ENCODE data around the gene ATRIP.

DNA sequence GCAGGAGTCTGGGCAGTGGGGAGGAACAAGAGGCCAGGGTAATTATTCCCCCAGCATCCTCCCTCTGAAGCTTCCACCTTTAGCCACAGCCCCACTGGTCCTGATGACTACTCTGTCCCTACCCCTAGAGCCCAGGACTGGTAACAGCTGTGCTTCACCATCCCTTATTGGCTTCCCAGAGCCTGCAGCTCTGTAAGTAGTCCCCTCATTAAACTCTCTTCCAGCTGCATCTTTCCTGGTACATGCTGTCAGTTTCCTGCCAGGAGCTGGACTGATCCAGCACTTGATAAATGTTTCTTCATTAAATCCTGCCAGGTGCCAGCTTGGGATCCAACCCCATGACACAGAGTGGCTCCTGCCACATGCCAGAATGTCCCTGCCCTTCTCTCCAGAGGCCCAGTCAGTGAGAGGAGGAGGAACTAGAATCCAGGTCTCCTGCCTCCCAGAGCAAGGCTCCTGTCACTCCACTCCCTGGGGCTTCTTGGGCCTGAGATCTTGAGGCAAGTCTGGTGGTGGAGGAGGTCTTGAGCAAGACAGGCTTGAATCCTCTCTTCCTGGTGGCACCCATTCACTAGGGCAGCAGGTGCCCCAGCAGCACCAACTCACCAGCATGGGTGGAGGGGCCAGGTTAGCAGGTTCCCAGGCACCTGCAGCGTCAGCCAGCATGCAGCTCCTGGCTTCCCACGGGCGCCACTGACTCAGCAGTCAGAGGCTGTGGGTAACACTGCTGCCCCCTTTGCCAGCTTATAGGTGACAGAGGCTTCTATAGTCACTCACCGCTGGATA lies 47.0 kb upstream of the ATRIP start:
- TF ChIP-seq, protein P1, sequence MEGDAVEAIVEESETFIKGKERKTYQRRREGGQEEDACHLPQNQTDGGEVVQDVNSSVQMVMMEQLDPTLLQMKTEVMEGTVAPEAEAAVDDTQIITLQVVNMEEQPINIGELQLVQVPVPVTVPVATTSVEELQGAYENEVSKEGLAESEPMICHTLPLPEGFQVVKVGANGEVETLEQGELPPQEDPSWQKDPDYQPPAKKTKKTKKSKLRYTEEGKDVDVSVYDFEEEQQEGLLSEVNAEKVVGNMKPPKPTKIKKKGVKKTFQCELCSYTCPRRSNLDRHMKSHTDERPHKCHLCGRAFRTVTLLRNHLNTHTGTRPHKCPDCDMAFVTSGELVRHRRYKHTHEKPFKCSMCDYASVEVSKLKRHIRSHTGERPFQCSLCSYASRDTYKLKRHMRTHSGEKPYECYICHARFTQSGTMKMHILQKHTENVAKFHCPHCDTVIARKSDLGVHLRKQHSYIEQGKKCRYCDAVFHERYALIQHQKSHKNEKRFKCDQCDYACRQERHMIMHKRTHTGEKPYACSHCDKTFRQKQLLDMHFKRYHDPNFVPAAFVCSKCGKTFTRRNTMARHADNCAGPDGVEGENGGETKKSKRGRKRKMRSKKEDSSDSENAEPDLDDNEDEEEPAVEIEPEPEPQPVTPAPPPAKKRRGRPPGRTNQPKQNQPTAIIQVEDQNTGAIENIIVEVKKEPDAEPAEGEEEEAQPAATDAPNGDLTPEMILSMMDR (IDR thresholded peaks at IDR 0.05; ENCODE audit: borderline replicate concordance, extremely low read depth, low read length, poor library complexity, severe bottlenecking): no peak
- TF ChIP-seq EZH2 (IDR thresholded peaks at IDR 0.05; ENCODE audit: borderline replicate concordance, low read depth, low read length, severe bottlenecking): no peak

All from DND-41 (cell line).